ENCODE results near the gene NDUFAF5.

Gene NDUFAF5

GRCh38 chr20:13821876-13822275 is 37.0 kb downstream of the NDUFAF5 start:
- no peak for DNase-seq (ENCODE audit: low read depth in 2 of 2)

- DNase-seq (ENCODE audit: low read depth in 2 of 2) = no peak
These were observed 37.6 kb downstream of the NDUFAF5 start for GRCh38 chr20:13822459-13822858.

- DNase-seq (ENCODE audit: low read depth in 2 of 2) = no peak
These were observed 39.6 kb downstream of the NDUFAF5 start for GRCh38 chr20:13824459-13824858.

GRCh38 chr20:13825465-13825864 is 40.6 kb downstream of the NDUFAF5 start:
- no peak for DNase-seq (ENCODE audit: low read depth in 2 of 2)

GRCh38 chr20:13831476-13831875 is 46.6 kb downstream of the NDUFAF5 start:
- DNase-seq (ENCODE audit: low read depth in 2 of 2) = no peak

- no peak for DNase-seq (ENCODE audit: low read depth in 2 of 2)
These were observed 53.8 kb downstream of the NDUFAF5 start for GRCh38 chr20:13838664-13839063.

GRCh38 chr20:13839421-13840092 is 54.7 kb downstream of the NDUFAF5 start:
- no peak for DNase-seq (ENCODE audit: low read depth in 2 of 2)

GRCh38 chr20:13840093-13840465 is 55.3 kb downstream of the NDUFAF5 start:
- DNase-seq (ENCODE audit: low read depth in 2 of 2) = no peak

- no peak for DNase-seq (ENCODE audit: low read depth in 2 of 2)
These were observed 56.4 kb downstream of the NDUFAF5 start for GRCh38 chr20:13841206-13841605.

GRCh38 chr20:13844296-13844695 is 59.5 kb downstream of the NDUFAF5 start:
- DNase-seq (ENCODE audit: low read depth in 2 of 2) = no peak

GRCh38 chr20:13851279-13851678 is 66.5 kb downstream of the NDUFAF5 start:
- DNase-seq (ENCODE audit: low read depth in 2 of 2) = no peak

- no peak for DNase-seq (ENCODE audit: low read depth in 2 of 2)
These were observed 67.5 kb downstream of the NDUFAF5 start for GRCh38 chr20:13852306-13852705.

GRCh38 chr20:13855613-13856012 is 70.8 kb downstream of the NDUFAF5 start:
- no peak for DNase-seq (ENCODE audit: low read depth in 2 of 2)

- no peak for DNase-seq (ENCODE audit: low read depth in 2 of 2)
These were observed 71.5 kb downstream of the NDUFAF5 start for GRCh38 chr20:13856354-13856753.

GRCh38 chr20:13857304-13857703 is 72.5 kb downstream of the NDUFAF5 start:
- no peak for DNase-seq (ENCODE audit: low read depth in 2 of 2)

GRCh38 chr20:13857961-13858360 is 73.1 kb downstream of the NDUFAF5 start:
- no peak for DNase-seq (ENCODE audit: low read depth in 2 of 2)

- DNase-seq (ENCODE audit: low read depth in 2 of 2) = no peak
These were observed 73.6 kb downstream of the NDUFAF5 start for GRCh38 chr20:13858439-13858838.

- DNase-seq (ENCODE audit: low read depth in 2 of 2) = no peak
These were observed 74.0 kb downstream of the NDUFAF5 start for GRCh38 chr20:13858871-13859270.

- no peak for DNase-seq (ENCODE audit: low read depth in 2 of 2)
These were observed 77.4 kb downstream of the NDUFAF5 start for GRCh38 chr20:13862245-13862644.

- DNase-seq (ENCODE audit: low read depth in 2 of 2) = no peak
These were observed 78.4 kb downstream of the NDUFAF5 start for GRCh38 chr20:13863244-13863643.

- no peak for DNase-seq (ENCODE audit: low read depth in 2 of 2)
These were observed 80.3 kb downstream of the NDUFAF5 start for GRCh38 chr20:13865156-13865555.

GRCh38 chr20:13865791-13866351 is 81.0 kb downstream of the NDUFAF5 start:
- DNase-seq (ENCODE audit: low read depth in 2 of 2) = no peak

- no peak for DNase-seq (ENCODE audit: low read depth in 2 of 2)
These were observed 83.5 kb downstream of the NDUFAF5 start for GRCh38 chr20:13868331-13868730.

Measured in stimulated activated CD4-positive, alpha-beta T cell treated with anti-CD3 and anti-CD28 coated beads, Interleukin-1b, Interleukin-23, amount 100 ng/mL, for 4 hours (primary cell).